Prostate gland (tissue), 2 donors: ENCODE data around the gene PCOLCE2.

Source experiments
- POLR2A ChIP-seq: fragments of 450-650 bp; IDR thresholded peaks from one replicate; pipeline ENCODE4 v1.6.1; 2016; ENCODE audit warnings: antibody characterized with exemption, mild to moderate bottlenecking
- POLR2AphosphoS5 ChIP-seq: sonication (generic); formaldehyde crosslinking; IDR thresholded peaks from one replicate; pipeline ENCODE4 v1.6.1; 2017; ENCODE audit warnings: antibody characterized with exemption
- TF ChIP-seq, protein P1 (sequence below), 4 experiments: fragments of 200-600 bp in 2 of 4; fragments of 450-650 bp in 2 of 4; sonication (generic) in 2 of 4; IDR thresholded peaks; 1 replicate in 3 of 4; 2 replicates in 1 of 4; pipeline ENCODE4 v1.5.1; 2016 to 2019; ENCODE audit warnings: antibody characterized with exemption in 4 of 4, mild to moderate bottlenecking in 2 of 4, moderate library complexity in 2 of 4

DNA sequence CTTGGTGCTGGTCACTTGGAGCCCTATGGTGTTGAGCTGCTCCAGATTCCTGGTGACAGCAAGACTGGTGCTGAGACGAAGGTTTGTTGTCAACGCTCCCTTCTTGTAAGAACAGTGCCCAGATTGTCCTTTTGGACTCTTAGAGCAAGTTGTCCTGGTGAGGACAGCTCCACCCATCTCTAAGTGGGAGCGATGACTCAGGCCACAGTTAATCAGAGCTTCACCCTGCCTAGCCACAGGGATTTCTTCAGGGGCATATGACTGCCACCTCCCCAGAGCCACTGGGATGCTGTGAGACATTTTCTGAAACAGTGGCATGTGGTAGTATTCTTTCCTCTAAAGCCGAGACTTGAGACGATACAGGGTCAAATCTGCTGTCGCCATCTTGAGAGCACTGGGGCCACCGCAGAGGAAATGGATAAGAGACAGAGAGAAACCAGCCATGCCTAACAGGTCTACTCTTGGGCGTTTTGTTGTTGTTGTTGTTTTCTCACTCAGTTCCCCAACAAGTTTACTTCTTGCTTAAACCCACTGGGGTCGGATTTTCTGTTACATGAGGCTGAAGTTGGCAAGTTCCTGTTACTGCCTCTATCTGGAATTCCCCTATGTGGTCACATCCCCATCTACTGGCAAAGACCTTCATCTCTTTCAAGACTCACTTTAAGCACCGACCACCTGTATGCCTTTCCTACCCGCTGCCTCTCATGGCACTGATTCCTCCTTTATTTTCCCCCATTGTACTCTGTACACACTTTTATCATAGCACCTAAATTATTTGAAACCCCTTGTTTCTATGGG is 16.0 kb upstream of the PCOLCE2 start:
- TF ChIP-seq, protein P1, sequence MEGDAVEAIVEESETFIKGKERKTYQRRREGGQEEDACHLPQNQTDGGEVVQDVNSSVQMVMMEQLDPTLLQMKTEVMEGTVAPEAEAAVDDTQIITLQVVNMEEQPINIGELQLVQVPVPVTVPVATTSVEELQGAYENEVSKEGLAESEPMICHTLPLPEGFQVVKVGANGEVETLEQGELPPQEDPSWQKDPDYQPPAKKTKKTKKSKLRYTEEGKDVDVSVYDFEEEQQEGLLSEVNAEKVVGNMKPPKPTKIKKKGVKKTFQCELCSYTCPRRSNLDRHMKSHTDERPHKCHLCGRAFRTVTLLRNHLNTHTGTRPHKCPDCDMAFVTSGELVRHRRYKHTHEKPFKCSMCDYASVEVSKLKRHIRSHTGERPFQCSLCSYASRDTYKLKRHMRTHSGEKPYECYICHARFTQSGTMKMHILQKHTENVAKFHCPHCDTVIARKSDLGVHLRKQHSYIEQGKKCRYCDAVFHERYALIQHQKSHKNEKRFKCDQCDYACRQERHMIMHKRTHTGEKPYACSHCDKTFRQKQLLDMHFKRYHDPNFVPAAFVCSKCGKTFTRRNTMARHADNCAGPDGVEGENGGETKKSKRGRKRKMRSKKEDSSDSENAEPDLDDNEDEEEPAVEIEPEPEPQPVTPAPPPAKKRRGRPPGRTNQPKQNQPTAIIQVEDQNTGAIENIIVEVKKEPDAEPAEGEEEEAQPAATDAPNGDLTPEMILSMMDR (IDR thresholded peaks at IDR 0.05) = no peak
- TF ChIP-seq POLR2A (no peak), POLR2AphosphoS5 (no peak)
